Peyer's patch (tissue), 4 donors: ENCODE results near the gene CBR4.

Experiments
- CTCF ChIP-seq, 6 experiments: fragments of 450-650 bp in 4 of 6; fragments of 200-600 bp in 2 of 6; sonication (generic) in 1 of 6; IDR thresholded peaks; one replicate each; pipeline ENCODE4 v1.5.1; 2017 to 2019; ENCODE audit warnings: antibody characterized with exemption in 6 of 6, mild to moderate bottlenecking in 3 of 6, moderate library complexity in 1 of 6
- POLR2A ChIP-seq, 2 donors: fragments of 450-650 bp; IDR thresholded peaks; one replicate each; pipeline ENCODE4 v1.5.1; 2017; ENCODE audit warnings: antibody characterized with exemption in 2 of 2, mild to moderate bottlenecking in 2 of 2, moderate library complexity in 2 of 2

GRCh38 chr4:168979338-168979737 is 30.7 kb downstream of the CBR4 start:
- TF ChIP-seq CTCF (IDR thresholded peaks at IDR 0.05) (no peak), POLR2A (IDR thresholded peaks at IDR 0.05) (no peak)
